CD4-positive, alpha-beta T cell treated with Interferon alpha-2 for 1 hour (primary cell): ENCODE results near the gene IGSF3.

ENCODE experiments used
- DNase-seq, 2 donors: peaks; one replicate each; pipeline ENCODE4 v3.0.0-alpha.2; 2020 to 2022

The IGSF3 gene

DNA sequence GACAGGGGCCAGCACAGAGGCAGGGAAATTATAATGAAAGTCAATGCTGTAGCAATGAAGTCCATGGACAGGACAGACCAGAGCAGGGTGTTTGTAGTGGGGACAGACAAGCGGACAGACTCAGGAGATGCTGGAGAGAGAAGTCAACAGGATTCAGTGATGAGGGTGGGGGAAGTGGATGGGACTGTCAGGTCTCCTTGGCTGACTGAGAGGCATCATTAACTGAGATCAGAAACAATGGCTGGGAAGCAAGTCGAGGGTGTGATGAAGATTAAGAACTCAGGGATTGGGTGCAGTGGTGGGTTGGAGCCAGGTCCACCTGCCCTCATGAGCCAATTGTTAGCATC is 122.2 kb downstream of the IGSF3 start:
- no peak for DNase-seq

- no peak for DNase-seq
Measured at GRCh38 chr1:116544588-116545358, 122.8 kb downstream of the IGSF3 start.

DNA sequence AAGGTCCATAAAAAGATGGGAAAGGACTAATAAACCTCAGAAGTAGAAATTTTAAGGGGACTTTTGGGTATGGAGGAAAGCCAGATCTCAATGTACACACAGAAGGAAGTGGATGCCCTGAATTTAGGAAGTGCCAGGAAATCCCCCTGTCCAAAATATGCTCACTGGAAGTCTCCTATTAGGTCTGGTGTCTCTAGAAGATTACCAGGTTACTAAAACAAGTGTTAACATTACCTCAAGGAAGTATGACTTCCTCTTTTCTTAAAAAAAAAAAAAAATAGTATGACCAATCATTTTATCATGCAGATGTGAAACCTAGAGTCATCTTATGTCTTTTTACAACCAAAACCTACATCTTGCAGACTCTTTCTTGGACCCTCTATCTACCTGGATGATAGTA is 127.4 kb downstream of the IGSF3 start:
- DNase-seq: peak in 1 of 2 donors; percentile 27

GRCh38 chr1:116538544-116538943 is 129.0 kb downstream of the IGSF3 start:
- DNase-seq: peak in 1 of 2 donors; percentile 26

DNA sequence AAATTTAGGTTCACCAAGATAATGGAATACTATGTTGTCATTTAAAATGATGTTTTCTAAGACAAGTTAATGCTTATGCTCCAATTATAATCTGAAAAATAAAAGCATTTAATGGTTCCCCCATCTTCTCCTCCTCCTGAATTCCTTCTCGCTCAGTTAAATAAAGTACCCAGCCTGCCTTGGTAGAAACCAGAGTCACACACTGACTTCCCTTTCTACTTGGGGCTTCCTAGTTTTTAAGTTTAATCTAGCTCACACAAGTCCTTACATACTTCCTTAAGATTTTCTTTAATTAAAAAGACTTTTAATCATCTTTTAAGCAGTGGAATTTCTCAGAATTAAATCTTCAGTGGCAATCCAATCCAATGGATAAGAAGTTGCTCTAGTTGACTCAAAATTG is 129.6 kb downstream of the IGSF3 start:
- no peak for DNase-seq

DNA sequence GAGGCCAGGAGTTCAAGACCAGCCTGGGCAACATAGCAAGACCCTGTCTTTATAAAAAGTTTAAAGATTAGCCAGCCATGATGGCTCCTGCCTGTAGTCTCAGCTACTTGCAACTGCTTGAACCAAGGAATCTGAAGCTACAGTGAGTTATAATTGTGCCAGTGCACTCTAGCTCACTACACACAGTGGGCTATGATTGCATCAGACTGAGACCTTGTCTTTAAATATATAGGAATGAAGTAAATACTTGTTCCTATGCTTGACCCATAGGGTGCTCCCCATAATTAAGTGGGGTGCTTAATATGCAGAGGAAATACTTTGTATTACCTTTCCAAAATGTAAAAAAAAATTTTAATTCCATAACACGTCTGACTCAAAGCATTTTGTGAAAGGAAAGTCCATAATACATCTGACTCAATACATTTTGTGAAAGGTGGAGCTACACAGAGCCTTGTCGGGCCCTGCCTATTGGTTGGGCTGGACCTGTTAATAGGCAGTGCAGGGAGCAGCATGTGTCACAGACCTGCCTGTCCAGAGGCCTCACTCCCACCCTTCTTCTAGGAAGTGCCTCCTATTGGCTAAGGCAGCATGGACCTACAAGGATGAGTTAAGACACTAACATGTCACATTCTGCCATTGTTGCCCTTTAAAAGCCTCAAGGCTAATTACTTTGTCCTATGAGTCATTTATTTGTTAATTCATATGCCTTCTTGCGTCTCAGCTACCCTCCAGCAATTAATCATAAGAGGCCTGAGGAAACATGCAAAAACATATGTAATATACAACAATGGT is 130.3 kb downstream of the IGSF3 start:
- DNase-seq: peak in 1 of 2 donors; percentile 57

DNA sequence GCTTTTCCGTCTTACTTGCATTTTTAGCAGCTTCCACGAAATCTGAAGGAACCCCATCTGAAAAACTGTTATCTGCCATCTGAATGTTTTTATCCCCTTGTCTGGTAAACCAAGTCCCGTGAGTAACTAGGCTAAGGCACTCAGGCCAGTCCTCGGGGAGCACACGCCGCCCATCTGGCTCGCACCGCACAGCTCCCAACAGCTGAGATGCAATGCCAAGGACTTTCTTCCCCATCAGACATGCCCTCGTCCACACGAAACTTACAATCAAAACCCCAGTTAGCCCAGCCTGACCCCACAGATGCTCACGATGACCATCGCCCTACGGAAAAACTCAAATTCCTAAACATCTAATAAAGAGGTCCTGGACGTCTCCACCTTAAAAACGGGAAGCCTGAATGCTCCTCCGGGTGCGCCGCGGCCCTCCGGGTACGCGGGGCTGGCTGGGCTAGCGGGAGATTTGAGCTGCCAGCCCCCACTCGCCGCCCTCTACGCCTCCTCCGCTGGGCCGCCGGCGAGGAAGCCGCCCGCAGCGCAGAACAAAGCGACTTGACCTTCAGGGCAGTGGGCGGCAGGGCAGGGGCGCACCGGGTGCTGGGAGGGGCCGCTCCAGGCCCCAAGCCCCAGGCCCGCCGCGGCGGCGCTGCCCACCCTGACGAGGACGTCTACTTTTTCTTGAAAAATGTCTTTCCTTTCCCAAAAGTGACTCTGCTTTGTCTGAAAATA is 133.4 kb downstream of the IGSF3 start:
- no peak for DNase-seq

- DNase-seq: no peak
Measured at GRCh38 chr1:116533429-116533820, 134.1 kb downstream of the IGSF3 start.

GRCh38 chr1:116532671-116533428 is 134.7 kb downstream of the IGSF3 start:
- no peak for DNase-seq

GRCh38 chr1:116531917-116532316 is 135.6 kb downstream of the IGSF3 start:
- no peak for DNase-seq

- no peak for DNase-seq
Measured at GRCh38 chr1:116529681-116530080, 137.9 kb downstream of the IGSF3 start.

GRCh38 chr1:116529199-116529631 is 138.3 kb downstream of the IGSF3 start:
- no peak for DNase-seq

GRCh38 chr1:116528329-116529083 is 139.0 kb downstream of the IGSF3 start:
- DNase-seq: no peak

DNA sequence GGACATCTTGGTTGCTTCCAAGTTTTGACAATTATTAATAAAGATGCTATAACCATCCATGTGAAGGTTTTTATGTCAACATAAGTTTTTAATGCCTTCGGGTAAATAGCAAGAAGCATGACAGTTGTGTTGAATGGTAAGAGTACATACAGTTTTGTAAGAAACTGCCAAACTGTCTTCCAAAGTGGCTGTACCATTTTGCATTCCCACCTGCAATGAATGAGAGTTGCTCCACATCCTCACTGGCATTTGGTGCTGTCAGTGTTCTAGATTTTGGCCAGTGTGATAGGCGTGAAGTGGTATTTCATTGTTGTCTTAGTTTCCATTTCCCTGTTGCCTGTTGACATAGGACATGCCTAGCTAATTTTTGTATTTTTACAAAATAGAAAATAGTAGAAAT is 142.1 kb downstream of the IGSF3 start:
- DNase-seq: no peak
